Stimulated activated CD4-positive, alpha-beta T cell treated with anti-CD3 and anti-CD28 coated beads, Interleukin-2, amount 100 ng/mL, for 24 hours (primary cell): ENCODE results near the gene ITM2B.

Experiments
- DNase-seq, 2 donors: peaks; one replicate each; pipeline ENCODE4 v3.0.0-alpha.2; 2020

Gene ITM2B

GRCh38 chr13:48316826-48317510 lies 84.0 kb downstream of the ITM2B start:
- no peak for DNase-seq

GRCh38 chr13:48317511-48318376 lies 84.7 kb downstream of the ITM2B start:
- DNase-seq, result no peak

GRCh38 chr13:48318377-48318811 lies 85.4 kb downstream of the ITM2B start:
- no peak for DNase-seq

DNA sequence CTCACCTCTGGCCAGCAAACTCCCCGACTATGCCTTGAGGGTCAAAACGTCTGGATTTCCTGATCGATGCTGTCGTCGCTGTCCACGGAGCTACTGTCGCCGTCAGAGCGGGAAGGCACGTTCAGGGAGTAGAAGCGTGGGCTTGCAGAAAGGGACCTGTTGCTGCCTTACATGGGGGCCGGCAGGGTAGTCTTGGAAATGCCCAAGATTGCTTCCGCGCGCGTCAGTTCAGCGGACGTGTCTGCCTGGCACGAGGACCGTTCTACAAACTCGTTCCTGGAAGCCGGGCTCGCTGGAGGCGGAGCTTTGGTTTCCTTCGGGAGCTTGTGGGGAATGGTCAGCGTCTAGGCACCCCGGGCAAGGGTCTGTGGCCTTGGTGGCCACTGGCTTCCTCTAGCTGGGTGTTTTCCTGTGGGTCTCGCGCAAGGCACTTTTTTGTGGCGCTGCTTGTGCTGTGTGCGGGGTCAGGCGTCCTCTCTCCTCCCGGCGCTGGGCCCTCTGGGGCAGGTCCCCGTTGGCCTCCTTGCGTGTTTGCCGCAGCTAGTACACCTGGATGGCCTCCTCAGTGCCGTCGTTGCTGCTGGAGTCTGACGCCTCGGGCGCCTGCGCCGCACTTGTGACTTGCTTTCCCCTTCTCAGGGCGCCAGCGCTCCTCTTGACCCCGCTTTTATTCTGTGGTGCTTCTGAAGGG lies 86.0 kb downstream of the ITM2B start:
- DNase-seq, result no peak
